ENCODE measurements around the gene AHNAK.
A peak's percentile ranks its signal among the peaks of the same experiment; 100 is the strongest.
"Not testable (repeated sequence)": the region's sequence is repeated elsewhere in the genome, so short reads cannot be mapped to it uniquely, and the experiment has no call there.

Gene AHNAK

GRCh38 chr11:62400281-62400680, 146.3 kb downstream of the AHNAK start:
- DNase-seq = no peak

GRCh38 chr11:62399878-62400266, 146.7 kb downstream of the AHNAK start:
- DNase-seq = no peak

- DNase-seq = no peak
Observed at GRCh38 chr11:62399172-62399877, 147.3 kb downstream of the AHNAK start.

GRCh38 chr11:62398011-62398994, 148.3 kb downstream of the AHNAK start:
- DNase-seq = no peak

- DNase-seq = no peak
Observed at GRCh38 chr11:62395885-62396551, 150.6 kb downstream of the AHNAK start.

- DNase-seq = peak; percentile 85
Observed at GRCh38 chr11:62394825-62395538, 151.6 kb downstream of the AHNAK start.

- DNase-seq = peak; percentile 67
Observed at GRCh38 chr11:62393735-62394134, 152.9 kb downstream of the AHNAK start.

- DNase-seq = peak; percentile 29
Observed at GRCh38 chr11:62393061-62393611, 153.5 kb downstream of the AHNAK start.

GRCh38 chr11:62392506-62392905, 154.1 kb downstream of the AHNAK start:
- DNase-seq = no peak

- DNase-seq = no peak
Observed at GRCh38 chr11:62391642-62392425, 154.8 kb downstream of the AHNAK start.

- no peak for DNase-seq
Observed at GRCh38 chr11:62390722-62391121, 155.9 kb downstream of the AHNAK start.

- no peak for DNase-seq
Observed at GRCh38 chr11:62390237-62390636, 156.4 kb downstream of the AHNAK start.

- DNase-seq = no peak
Observed at GRCh38 chr11:62388999-62389398, 157.6 kb downstream of the AHNAK start.

GRCh38 chr11:62387381-62387780, 159.2 kb downstream of the AHNAK start:
- DNase-seq = no peak

GRCh38 chr11:62386083-62386482, 160.5 kb downstream of the AHNAK start:
- not testable (repeated sequence) for DNase-seq

GRCh38 chr11:62383822-62384221, 162.8 kb downstream of the AHNAK start:
- no peak for DNase-seq
